K562 (cell line): ENCODE measurements around the gene MAML1.

Experiments
- KDM2B ChIP-seq: fragments of 250-450 bp; sonication (Bioruptor Pico); IDR thresholded peaks from 2 replicates; pipeline ENCODE4 v1.8.0; 2021; ENCODE audit warnings: mild to moderate bottlenecking, moderate library complexity
- RFX5 ChIP-seq: IDR thresholded peaks from 2 replicates; pipeline ENCODE4 v1.6.1; 2011; ENCODE audit warnings: low read depth, mild to moderate bottlenecking, improper control_type of control experiment, low read length
- ZBTB8A ChIP-seq: fragments of 450-650 bp; IDR thresholded peaks from 2 replicates; pipeline ENCODE4 v1.6.1; 2018; ENCODE audit warnings: mild to moderate bottlenecking, moderate library complexity; ENCODE audit not compliant: partially characterized antibody
- TF ChIP-seq, protein P1 (sequence below): fragments of 450-650 bp; IDR thresholded peaks from 2 replicates; pipeline ENCODE4 v1.6.1; 2018; ENCODE audit not compliant: partially characterized antibody

DNA sequence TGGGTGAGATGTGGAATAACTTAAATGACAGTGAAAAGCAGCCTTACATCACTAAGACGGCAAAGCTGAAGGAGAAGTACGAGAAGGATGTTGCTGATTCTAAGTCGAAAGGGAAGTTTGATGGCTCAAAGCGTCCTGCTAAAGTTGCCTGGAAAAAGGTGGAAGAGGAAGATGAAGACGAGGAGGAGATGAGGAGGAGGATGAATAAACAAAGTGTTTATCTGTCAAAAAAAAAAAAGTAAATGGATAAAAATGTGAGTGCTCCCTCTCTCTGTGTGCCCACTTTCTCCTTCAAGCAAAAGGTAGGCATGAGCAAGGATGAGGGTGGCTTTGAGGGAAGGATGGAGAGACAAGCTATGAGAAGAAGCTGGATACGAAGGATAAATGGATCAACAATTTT is 38.1 kb upstream of the MAML1 start:
- TF ChIP-seq, protein P1, sequence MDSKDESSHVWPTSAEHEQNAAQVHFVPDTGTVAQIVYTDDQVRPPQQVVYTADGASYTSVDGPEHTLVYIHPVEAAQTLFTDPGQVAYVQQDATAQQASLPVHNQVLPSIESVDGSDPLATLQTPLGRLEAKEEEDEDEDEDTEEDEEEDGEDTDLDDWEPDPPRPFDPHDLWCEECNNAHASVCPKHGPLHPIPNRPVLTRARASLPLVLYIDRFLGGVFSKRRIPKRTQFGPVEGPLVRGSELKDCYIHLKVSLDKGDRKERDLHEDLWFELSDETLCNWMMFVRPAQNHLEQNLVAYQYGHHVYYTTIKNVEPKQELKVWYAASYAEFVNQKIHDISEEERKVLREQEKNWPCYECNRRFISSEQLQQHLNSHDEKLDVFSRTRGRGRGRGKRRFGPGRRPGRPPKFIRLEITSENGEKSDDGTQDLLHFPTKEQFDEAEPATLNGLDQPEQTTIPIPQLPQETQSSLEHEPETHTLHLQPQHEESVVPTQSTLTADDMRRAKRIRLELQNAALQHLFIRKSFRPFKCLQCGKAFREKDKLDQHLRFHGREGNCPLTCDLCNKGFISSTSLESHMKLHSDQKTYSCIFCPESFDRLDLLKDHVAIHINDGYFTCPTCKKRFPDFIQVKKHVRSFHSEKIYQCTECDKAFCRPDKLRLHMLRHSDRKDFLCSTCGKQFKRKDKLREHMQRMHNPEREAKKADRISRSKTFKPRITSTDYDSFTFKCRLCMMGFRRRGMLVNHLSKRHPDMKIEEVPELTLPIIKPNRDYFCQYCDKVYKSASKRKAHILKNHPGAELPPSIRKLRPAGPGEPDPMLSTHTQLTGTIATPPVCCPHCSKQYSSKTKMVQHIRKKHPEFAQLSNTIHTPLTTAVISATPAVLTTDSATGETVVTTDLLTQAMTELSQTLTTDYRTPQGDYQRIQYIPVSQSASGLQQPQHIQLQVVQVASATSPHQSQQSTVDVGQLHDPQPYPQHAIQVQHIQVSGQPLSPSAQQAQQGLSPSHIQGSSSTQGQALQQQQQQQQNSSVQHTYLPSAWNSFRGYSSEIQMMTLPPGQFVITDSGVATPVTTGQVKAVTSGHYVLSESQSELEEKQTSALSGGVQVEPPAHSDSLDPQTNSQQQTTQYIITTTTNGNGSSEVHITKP: no peak
- TF ChIP-seq KDM2B (CRISPR knock-in tag) (no peak), RFX5 (no peak), ZBTB8A (no peak)
